HG03095 (cell line): ENCODE measurements around the gene COMMD6.
A peak's percentile ranks its signal among the peaks of the same experiment; 100 is the strongest.

Source experiments
- ATAC-seq: cut with Tn5 transposase; IDR thresholded peaks from one replicate; pipeline ENCODE4 v1.9.1; 2021; ENCODE audit warnings: moderate library complexity; ENCODE audit not compliant: unreplicated experiment

The COMMD6 gene

DNA sequence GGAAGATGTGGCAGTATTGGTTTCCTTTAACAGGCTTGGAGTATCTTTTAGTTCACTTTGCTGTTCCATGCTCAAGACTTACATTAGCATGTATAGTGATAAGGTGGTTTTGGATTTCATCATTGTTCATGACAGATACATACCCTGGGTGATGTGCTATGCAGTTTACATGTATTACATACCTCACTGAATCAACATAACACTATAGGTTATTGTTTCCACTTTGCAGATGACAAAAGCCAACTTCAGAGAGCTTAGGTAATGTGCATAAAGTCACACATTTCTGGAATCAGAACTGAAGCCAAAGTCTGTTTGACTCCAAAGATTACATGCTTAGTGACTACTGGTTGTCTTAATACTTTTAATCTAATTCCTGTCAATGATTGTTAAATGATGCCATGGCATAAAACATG is 7.1 kb downstream of the COMMD6 start:
- no peak for ATAC-seq

DNA sequence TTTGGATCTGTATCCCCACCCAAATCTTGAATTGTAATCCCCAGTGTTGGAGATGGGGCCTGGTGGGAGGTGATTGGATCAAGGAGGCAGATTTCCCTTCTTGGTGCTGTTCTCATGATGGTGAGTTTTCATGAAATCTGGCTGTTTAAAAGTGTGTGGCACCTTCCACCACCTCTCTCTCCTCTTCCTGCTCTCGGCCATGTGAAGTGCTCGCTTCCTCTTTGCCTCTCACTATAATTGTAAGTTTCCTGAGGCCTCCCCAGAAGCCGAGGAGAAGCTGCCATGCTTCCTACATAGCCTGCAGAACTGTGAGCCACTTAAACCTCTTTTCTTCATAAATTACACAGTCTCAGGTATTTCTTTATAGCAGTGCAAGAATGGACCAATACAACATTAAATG is 15.7 kb downstream of the COMMD6 start:
- no peak for ATAC-seq

DNA sequence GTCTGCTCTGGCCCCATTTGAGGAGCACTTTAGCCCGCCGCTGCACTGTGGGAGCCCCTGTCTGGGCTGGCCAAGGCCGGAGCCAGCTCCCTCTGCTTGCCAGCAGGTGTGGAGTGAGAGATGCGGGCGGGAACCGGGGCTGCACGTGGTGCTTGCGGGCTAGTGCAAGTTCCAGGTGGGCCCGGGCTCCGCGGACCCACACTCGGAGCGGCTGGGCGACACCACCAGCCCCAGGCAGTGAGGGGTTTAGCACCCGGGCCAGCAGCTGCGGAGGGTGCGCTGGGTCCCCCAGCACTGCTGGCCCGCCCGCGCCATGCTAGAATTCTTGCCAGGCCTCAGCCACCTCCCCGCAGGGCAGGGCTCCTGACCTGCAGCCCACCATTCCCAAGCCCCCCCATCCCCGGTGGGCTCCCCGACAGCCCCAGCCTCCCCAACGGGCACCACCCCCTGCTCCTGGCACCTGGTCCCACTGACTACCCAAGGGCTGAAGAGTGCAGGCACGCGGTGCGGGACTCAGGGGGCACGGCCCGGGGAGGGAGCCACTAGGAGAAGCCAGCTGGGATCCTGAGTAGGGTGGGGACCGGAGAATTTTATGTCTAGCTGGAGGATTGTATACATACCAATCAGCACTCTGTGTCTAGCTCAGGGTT is 19.1 kb downstream of the COMMD6 start:
- no peak for ATAC-seq

DNA sequence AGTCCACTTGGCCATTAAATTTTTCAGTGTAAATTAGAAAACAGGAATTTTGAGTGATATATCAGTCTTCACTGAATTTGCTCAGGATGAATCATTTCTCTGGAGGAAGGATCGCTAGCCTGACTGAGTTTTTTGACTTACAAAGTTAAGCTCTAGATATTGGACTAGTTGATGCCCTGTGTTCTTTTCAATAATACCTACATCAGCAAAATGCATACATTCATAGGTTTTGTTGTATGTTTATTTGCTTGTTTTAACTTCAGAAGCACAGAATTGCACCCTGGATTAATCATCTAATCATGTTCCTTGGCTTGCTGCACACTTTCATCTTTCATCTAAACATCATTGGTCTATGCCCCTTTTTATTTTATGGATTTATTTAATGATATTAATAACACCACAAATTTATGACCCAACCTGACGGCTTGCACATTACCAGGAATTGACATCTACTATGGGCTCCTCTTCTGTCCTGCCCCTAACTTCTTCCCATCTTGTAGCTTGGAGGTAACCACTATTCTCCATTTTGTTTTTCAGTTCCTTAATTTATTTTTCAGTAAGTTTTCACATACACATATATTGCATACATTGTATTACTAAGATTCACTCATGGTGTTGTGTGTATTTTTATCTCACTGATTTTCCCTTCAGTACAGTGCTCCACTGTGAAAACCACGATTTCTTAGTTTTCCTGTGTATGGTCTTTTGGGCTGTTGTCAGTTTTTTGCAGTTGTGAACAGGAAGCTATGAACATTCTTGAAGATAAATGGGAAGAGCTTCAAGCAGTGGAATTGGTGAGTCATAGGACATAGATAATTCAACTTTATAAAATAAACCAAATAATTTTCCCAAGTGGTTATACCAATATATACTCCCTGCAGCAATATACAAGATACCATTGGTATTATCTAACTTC is 23.3 kb downstream of the COMMD6 start:
- ATAC-seq = no peak

DNA sequence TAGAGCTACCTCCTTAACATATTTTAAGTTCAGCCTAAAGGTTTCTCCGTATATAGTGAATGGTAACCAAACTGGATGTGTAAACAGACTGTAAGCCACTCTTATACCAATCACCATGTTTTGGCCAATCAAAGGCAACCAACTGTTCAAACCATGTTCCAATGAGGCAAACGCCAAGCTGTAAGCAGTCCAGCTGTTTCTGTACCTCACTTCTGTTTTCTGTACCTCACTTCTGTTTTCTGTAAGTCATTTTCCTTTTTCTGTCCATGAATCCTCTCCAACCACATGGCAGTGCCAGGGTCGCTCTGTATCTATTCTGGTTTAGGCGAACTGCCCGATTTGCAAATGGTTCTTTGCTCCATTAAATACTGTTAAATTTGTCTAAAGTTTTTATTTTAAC is 24.4 kb downstream of the COMMD6 start:
- ATAC-seq = no peak

DNA sequence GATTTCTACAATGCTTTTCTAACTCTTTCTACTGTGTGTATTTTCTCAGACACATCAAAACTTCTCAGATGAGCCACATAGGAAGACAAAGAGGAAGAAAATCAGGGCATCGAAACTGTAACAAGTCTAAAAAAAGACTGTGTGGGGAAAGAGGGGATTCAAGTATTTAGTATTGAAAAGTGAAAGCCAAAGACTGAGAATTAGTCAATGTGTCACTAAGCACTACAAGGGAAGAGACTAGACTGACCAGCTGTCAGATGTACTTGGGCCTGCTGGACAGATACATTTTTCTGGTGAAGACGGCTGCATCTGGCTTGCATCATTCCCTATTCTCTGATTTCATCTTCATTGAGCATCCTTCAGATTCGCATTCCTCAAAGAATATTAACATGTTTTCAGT is 25.4 kb downstream of the COMMD6 start:
- peak; percentile 91 for ATAC-seq

DNA sequence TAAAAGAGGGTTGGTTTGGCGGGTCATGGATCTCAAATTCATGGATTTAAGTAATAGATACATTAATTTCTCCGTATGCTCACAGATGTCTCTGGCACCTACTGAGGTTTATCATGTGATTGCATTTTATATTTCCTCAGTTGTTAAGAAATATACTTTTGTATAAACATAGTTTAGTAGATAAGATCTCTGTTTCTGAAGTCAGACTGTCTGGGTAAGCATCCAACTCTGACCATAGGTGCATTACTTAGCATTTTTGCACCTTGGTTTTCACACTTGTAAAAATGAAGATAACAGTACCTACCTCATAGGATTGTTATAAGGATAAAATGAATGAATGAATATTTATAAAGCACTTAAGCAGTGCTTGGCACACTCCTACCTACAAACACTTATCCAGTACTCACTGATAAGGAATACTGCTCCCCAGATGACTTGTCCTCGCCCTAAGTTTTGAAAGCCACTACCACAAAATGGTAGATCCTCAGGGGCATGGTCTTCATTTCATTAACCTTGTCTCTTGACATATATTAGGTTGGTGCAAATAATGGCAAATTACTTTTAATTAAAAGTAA is 26.5 kb downstream of the COMMD6 start:
- ATAC-seq = no peak

DNA sequence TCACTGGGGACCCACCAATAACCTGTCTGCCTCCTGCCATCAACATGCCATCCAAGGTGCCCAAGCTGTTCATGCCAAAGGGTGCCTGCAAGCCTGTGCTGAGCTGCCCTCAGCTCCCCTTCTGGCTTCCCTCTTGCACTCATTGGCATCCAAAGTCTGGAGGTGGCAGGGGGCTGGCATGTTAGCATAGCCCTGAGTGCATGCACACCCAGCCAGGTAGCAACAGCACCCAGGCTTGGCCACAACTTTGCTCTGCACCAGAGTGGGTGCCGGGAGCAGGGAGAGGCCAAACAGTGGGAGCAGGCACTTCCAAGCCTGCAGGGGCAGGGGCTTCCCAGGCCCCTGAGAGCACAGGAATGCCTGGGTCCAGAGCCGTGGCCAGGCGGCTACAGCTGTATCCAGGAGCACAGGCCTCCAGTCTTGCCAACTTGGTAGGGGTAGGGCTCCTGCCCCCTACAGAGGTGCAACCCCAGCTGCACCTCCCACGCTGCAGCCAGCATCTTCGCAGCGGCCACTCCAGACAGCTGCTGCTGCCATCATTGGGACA is 29.6 kb downstream of the COMMD6 start:
- ATAC-seq = no peak

DNA sequence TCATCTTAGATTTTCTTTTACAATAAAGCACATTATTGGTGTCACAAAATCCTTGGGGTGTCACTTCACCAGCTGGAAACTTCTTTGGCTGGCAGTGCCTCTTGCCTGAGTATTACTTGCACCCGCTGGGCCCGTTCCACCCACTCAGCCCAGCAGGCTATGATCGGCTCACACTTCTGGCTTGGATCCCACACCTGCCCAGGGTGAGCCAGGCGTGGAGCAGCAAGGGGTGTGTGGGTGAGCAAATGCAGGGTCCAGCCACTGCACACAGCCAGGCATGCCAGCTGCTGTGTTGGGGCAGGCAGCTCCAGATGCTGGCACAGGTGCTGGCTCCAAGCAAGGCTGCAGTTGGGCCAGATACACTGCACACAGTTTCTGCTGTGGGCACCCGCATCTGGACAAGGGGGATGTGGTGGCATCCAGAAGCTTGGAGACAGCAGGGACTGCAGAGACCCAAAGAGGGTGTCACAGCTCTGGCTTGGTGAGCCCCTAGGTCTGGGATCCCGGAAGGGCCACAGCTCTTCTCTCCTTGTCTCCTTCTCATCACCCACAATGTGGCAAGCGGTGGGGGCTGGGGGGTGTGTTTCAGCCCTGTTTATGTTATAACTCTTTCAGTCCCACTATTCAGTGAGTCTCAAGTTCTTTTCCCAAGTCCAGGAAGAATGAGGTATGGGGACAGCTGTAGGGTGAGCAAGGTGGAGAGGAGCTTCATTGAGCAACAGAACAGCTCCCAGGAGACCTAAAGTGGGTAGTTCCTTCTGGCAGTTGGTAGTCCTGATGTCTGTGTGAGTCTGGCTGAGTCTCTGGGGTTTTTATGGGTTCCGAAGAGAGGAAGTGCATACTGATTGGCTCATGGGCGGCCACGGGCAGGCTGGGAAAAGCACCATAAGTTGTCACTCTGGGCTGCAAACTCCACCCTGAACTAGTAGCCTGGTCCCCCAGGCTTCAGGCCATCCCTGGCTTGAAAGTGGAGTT is 30.3 kb downstream of the COMMD6 start:
- no peak for ATAC-seq

DNA sequence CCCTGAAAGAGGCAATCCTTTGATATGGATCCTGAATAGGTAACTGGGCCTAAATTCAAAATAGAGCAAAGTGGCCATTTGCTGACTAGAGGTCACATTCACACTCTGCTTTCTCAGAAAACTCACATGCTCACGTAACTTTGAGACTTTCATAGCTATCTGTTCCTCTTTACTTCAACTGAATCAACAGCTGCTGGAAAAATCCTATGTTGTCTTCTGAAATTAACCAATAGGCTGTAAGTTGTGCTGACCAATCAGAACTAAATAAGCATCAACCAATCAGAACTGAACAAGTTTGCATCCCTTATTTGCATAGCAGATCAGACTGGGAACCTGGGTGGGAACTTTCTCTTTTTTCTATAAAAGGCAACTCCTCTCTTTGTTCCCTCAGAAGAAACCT is 31.6 kb downstream of the COMMD6 start:
- no peak for ATAC-seq

DNA sequence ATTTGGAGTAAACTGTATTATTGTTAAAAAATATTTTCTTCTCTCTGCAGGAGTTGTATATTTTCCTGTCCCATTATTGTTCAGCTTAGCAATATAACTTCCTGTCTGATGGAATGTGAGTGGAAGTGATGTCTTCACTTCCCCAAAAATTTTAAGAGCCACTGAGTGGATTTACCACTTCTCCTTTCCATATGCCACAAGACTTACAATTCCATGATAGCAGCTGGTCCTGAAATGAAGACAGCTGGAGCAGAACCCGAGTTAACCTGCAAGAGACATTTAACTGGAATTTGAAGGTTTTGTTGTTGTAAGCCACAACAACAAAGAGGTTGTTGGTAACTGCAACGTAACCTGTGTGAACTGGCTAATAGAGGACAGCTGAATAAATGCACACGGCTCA is 32.3 kb downstream of the COMMD6 start:
- no peak for ATAC-seq

DNA sequence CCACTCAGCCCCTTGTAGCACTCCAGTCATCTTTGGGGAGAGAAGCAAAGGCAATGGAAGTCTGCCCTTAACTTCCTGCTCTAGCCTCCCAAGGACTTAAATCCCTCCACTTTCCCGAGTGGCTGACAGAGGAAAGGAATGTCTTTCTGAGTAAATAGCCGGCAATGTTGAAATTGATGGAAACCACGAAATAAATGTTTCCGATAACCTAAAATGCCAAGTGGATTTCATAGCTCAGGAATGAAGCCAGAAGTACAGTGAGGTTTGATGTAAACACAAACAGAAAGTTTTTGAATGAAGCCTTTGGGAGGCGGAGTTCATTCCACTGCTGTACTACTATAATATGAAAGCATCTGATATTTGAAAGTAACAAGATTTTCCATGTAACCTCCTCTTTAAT is 41.7 kb downstream of the COMMD6 start:
- no peak for ATAC-seq

DNA sequence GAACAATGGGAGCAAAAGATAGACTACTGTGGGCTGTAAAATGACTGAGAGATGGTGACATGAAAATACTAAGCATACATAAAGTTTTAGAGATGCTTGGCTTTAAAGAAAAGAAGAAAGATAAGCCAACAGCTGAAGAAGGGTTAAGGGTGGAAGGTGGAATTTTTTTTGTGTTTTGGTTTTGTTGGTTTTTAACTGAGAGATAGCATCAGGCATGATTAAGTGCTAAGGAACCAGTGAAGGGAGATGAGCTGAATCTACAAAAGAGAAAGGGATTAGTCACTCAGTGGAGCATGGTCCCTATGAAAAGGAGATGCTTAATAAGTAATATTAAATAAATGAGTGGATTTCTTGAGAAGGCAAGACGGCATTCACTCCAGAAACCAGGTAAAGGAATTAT is 43.1 kb downstream of the COMMD6 start:
- ATAC-seq = no peak

DNA sequence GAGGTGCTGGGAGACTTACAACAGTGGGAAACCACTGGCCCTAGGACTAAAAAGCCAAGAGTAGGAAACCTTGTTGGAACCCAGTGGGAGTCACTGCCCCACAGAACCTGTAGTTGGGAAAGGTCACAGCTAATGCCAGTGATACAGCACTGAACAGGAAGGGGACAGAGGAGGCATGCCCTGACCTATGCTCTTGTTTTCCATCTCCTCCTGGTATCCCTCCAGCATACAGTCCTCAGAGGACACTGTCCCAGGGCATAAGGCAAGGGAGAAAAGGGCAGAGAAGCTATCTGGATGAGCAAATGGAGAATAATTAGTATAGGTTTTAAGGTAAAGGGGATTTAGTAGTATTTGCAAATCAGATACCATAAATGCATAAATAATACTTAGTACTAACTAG is 44.5 kb downstream of the COMMD6 start:
- no peak for ATAC-seq

DNA sequence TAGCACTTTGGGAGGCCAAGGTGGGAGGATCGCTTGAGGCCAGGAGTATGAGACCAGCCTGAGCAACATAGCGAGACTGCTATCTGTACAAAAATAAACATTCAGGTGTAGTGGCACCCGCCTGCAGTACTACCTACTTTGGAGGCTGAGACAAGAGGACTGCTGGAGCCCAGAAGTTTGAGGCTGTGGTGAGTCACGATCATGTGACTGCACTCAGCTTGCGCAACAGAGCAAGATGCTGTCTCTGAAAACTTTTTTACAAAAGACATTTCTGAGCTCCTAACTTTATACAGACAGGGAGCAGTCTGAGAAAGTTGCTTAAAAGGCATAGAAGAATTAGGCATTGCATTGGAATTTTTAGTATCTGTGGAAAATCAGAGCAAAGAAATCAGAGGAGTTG is 45.3 kb downstream of the COMMD6 start:
- no peak for ATAC-seq

DNA sequence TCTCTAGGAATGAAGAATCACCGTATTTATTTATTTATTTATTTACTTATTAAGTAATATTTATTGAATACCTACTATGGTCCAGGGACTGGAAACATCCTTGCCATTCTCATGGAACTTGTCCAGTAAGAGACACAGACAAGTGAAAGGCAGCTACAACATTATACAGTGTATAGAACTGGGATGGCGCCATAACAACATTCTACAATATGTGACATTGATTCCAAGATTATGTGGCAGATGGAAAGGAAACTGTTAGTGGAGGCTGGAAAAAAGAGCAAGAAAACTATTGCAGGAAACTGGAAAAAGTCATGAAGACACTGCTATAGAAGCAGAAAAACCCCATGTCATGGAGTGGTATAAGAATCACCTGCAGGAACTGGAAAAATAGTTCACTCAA is 46.3 kb downstream of the COMMD6 start:
- ATAC-seq = no peak

DNA sequence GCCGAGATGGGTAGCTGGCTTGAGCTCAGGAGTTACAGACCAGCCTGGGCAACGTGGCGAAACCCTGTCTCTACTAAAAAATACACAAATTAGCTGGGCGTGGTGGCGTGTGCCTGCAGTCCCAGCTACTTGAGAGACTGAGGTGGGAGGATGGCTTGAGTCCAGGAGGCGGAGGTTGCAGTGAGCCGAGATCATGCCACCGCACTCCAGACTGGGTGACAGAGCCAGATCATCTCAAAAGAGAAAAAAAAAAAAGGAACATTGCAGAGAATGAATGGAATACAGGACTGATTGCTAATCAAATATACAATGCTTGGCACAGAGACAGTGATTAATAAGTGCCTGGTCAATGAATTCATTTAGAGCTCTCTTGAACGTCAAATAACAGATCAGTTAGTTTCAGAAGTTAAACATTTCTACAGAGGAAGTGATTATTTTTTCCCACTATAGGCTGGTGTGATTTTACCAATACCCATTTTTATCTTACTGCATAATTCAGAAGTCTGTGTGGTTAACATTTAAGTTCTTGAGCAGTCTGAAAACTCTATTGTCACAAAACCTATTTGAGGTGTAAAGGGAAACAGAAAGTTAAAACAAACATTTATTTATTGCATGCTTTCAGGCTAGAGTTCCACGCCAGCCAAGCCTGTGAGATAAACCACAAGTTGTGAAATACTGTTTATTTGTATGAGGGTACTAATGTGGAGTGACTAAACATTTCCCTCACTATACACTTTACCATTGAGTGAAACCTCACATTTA is 48.0 kb downstream of the COMMD6 start:
- peak; percentile 65 for ATAC-seq

DNA sequence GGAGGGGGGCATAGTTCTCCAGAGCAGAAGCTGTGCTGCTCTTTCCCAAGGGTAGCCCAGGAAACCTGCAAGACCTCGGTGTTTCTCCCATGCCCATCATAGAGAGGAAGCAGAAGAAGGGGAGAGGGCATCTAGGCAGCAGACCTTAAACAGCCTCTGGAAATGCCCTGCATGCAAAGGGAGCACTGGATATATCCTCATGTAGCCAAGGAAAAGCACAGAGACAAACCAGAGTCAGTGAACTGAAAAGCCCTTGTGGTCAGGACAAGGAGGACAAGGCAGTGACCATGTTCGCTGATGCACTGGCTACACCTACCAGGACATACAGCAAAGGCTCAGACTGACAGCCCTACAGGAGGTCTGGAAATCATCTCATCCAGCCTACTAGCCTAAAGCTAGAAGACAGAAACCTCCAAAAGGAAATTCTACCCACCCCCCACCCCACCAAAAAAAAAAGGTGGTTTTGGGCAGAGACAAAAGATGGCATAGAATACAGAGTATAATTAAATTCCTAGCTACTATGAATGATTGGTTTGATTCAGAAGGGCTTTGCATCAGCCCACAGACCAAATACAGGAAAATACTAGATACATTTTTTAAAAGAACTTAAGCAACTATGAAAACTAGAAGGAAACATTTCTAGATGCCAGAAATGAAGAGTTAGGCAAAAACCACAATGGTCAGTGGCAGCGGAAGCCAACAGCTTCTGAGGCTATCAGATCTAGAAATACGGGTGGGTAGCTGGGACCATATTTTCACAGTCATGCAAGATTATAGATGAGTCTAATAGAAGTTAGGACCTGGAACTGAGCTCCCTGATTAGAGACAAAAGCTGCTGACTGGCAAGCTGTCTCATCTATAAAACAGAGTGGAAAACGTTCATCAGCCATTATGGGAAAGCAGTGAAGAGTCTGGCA is 51.2 kb downstream of the COMMD6 start:
- ATAC-seq = no peak
